H1 (cell line): Measurements from ENCODE around the gene PIAS3. TPM values are rescaled to one million over a fixed set of nuclear protein-coding genes. Genes with fewer than 3 reads are reported as not detected.
A peak's percentile ranks its signal among the peaks of the same experiment; 100 is the strongest.

Experiments used
- CTCF ChIA-PET: fragments of 300-600 bp; sonication (Branson Sonifier 250); formaldehyde crosslinking; loops from one replicate; lab custom pipeline; 2021; ENCODE audit not compliant: partially characterized antibody; lab: Charles Lee
- POLR2A ChIA-PET: fragments of 300-600 bp; sonication (Branson Sonifier 250); formaldehyde crosslinking; loops from one replicate; lab custom pipeline; 2021; ENCODE audit warnings: inconsistent platforms; ENCODE audit not compliant: partially characterized antibody; lab: Charles Lee
- DNase-seq, 2 experiments: peaks; one replicate each; pipeline versions ENCODE4 v3.0.0 to v3.0.0-alpha.2; 2010 to 2022; ENCODE audit warnings: low spot score in 2 of 2, low read depth in 1 of 2, mixed read lengths in 1 of 2
- FAIRE-seq: peaks from 2 replicates; lab custom pipeline; 2011; peaks lifted over from hg19 to GRCh38; lab: Jason Lieb, UNC
- H2AFZ ChIP-seq: 2 replicates; pipeline ENCODE4 v1.8.1; 2012; ENCODE audit warnings: low read length, inconsistent platforms
- H2AK5ac ChIP-seq: 2 replicates; pipeline ENCODE4 v1.6.1; 2013; ENCODE audit warnings: low read depth, low read length
- H2BK120ac ChIP-seq: replicated peaks from 2 replicates; pipeline ENCODE3; 2013; ENCODE audit warnings: low read depth, low read length, inconsistent platforms
- H2BK12ac ChIP-seq: 2 replicates; pipeline ENCODE4 v1.6.1; 2013; ENCODE audit warnings: low read depth, low read length
- H2BK15ac ChIP-seq: 2 replicates; pipeline ENCODE4 v1.6.1; 2013; ENCODE audit warnings: low read length
- H2BK20ac ChIP-seq: 2 replicates; pipeline ENCODE4 v1.6.1; 2013; ENCODE audit warnings: low read length
- H2BK5ac ChIP-seq: 2 replicates; pipeline ENCODE4 v1.6.1; 2013; ENCODE audit warnings: low read depth, low read length
- H3K14ac ChIP-seq: 2 replicates; pipeline ENCODE4 v1.6.1; 2013; ENCODE audit warnings: inconsistent platforms; ENCODE audit not compliant: insufficient read length
- H3K18ac ChIP-seq: 2 replicates; pipeline ENCODE4 v1.6.1; 2013; ENCODE audit warnings: low read length; ENCODE audit errors: extremely low read depth
- H3K23ac ChIP-seq: 2 replicates; pipeline ENCODE4 v1.6.1; 2013; ENCODE audit warnings: inconsistent platforms; ENCODE audit not compliant: insufficient read length
- H3K23me2 ChIP-seq: 2 replicates; pipeline ENCODE4 v1.6.1; 2013; ENCODE audit warnings: low read depth, low read length
- H3K27ac ChIP-seq: 2 replicates; pipeline ENCODE4 v1.6.1; 2011; ENCODE audit warnings: low read depth, low read length, inconsistent platforms
- H3K27me3 ChIP-seq, 4 experiments: replicated peaks in 1 of 4; 1 replicate in 1 of 4; 2 replicates in 3 of 4; pipeline versions ENCODE4 v1.6.1 to v1.8.1; 2011 to 2013; ENCODE audit warnings: low read length in 3 of 4, mild to moderate bottlenecking in 3 of 4, inconsistent platforms in 2 of 4, mixed read lengths in 2 of 4, moderate library complexity in 1 of 4; ENCODE audit not compliant: control insufficient read depth in 3 of 4, insufficient read depth in 3 of 4; ENCODE audit errors: extremely low read depth in 1 of 4
- H3K36me3 ChIP-seq, 4 experiments: 2 replicates each; pipeline versions ENCODE4 v1.6.1 to v1.8.1; 2011 to 2013; ENCODE audit warnings: mild to moderate bottlenecking in 4 of 4, low read length in 3 of 4, moderate library complexity in 2 of 4, control low read depth in 1 of 4, inconsistent platforms in 1 of 4; ENCODE audit not compliant: insufficient read depth in 4 of 4, control insufficient read depth in 2 of 4
- H3K4ac ChIP-seq: replicated peaks from 2 replicates; pipeline ENCODE3; 2013; ENCODE audit warnings: low read length, low read depth, mixed read lengths, inconsistent platforms; ENCODE audit not compliant: insufficient read length
- H3K4me1 ChIP-seq, 4 experiments: replicated peaks in 1 of 4; 1 replicate in 1 of 4; 2 replicates in 3 of 4; pipeline versions ENCODE4 v1.6.1 to v1.8.1; 2011 to 2013; ENCODE audit warnings: low read length in 3 of 4, inconsistent platforms in 2 of 4, mixed read lengths in 1 of 4; ENCODE audit not compliant: insufficient read depth in 4 of 4, control insufficient read depth in 3 of 4
- H3K4me2 ChIP-seq, 2 experiments: 2 replicates each; pipeline versions ENCODE4 v1.6.1 to v1.8.1; 2011 to 2013; ENCODE audit warnings: low read depth in 2 of 2, low read length in 2 of 2, control low read depth in 1 of 2, inconsistent platforms in 1 of 2, mild to moderate bottlenecking in 1 of 2; ENCODE audit not compliant: insufficient read depth in 1 of 2
- H3K4me3 ChIP-seq, 4 experiments: fragments of 200-600, 300-600 bp in 1 of 4; sonication (generic), shearing (Covaris generic), sonication (Bioruptor Twin) in 1 of 4; 2 replicates each; pipeline versions ENCODE4 v1.5.1 to v1.8.1; 2011 to 2016; ENCODE audit warnings: low read length in 4 of 4, low read depth in 3 of 4, control low read depth in 2 of 4, inconsistent platforms in 2 of 4, mild to moderate bottlenecking in 2 of 4, mixed read lengths in 1 of 4, moderate library complexity in 1 of 4; ENCODE audit not compliant: insufficient read depth in 2 of 4; ENCODE audit errors: extremely low read depth in 1 of 4
- H3K56ac ChIP-seq: replicated peaks from 2 replicates; pipeline ENCODE3; 2013; ENCODE audit warnings: low read depth, mild to moderate bottlenecking, mixed read lengths, low read length, inconsistent platforms; ENCODE audit not compliant: insufficient read length
- H3K79me1 ChIP-seq: 2 replicates; pipeline ENCODE4 v1.6.1; 2013; ENCODE audit warnings: low read depth, low read length, control low read depth
- H3K79me2 ChIP-seq, 2 experiments: 2 replicates each; pipeline versions ENCODE4 v1.6.1 to v1.8.1; 2012 to 2013; ENCODE audit warnings: low read length in 2 of 2, mild to moderate bottlenecking in 2 of 2, inconsistent platforms in 1 of 2; ENCODE audit not compliant: insufficient read depth in 2 of 2, control insufficient read depth in 1 of 2
- H3K9ac ChIP-seq, 4 experiments: replicated peaks in 1 of 4; 1 replicate in 1 of 4; 2 replicates in 3 of 4; pipeline versions ENCODE4 v1.6.1 to v1.8.1; 2011 to 2013; ENCODE audit warnings: low read depth in 3 of 4, low read length in 3 of 4, control low read depth in 2 of 4, mild to moderate bottlenecking in 2 of 4, moderate library complexity in 2 of 4, inconsistent platforms in 1 of 4; ENCODE audit errors: extremely low read depth in 1 of 4
- H3K9me3 ChIP-seq, 2 experiments: 2 replicates each; pipeline versions ENCODE4 v1.6.1 to v1.8.1; 2012 to 2013; ENCODE audit warnings: mild to moderate bottlenecking in 2 of 2, moderate library complexity in 2 of 2, control low read depth in 1 of 2, inconsistent platforms in 1 of 2, low read depth in 1 of 2, low read length in 1 of 2, mixed read lengths in 1 of 2; ENCODE audit not compliant: insufficient read depth in 2 of 2
- H4K20me1 ChIP-seq, 2 experiments: replicated peaks in 1 of 2; 2 replicates each; pipeline versions ENCODE3 to v1.8.1; 2011 to 2013; ENCODE audit warnings: inconsistent platforms in 2 of 2, low read length in 2 of 2, mild to moderate bottlenecking in 1 of 2; ENCODE audit not compliant: insufficient read depth in 2 of 2, control insufficient read depth in 1 of 2
- H4K5ac ChIP-seq: 2 replicates; pipeline ENCODE4 v1.6.1; 2013; ENCODE audit warnings: low read length, low read depth, mixed read lengths, inconsistent platforms; ENCODE audit not compliant: insufficient read length
- H4K8ac ChIP-seq: 2 replicates; pipeline ENCODE4 v1.8.0; 2013; ENCODE audit warnings: mild to moderate bottlenecking, moderate library complexity, low read length, inconsistent platforms; ENCODE audit not compliant: insufficient read depth; ENCODE audit errors: extremely low read depth
- H4K91ac ChIP-seq: replicated peaks from 2 replicates; pipeline ENCODE3; 2013; ENCODE audit warnings: low read length, mixed read lengths, inconsistent platforms; ENCODE audit not compliant: insufficient read length
- GABPA ChIP-seq: IDR thresholded peaks from 2 replicates; pipeline ENCODE4 v1.6.1; 2011; ENCODE audit warnings: mild to moderate bottlenecking, low read length, moderate library complexity, borderline replicate concordance; ENCODE audit not compliant: insufficient read depth
- WGBS, 2 experiments: shearing (Covaris generic) in 1 of 2; methylation state at CpG; one replicate each; pipeline versions ENCODE4 v1.1.6 to v1.1.7; 2013 to 2015; ENCODE audit warnings: low lambda C conversion rate in 2 of 2, mixed read lengths in 2 of 2, inconsistent platforms in 1 of 2, low coverage in 1 of 2, missing lambda C conversion rate in 1 of 2; ENCODE audit not compliant: insufficient replicate concordance in 2 of 2, insufficient coverage in 1 of 2, insufficient read length in 1 of 2; ENCODE audit errors: extremely low coverage in 1 of 2, missing lambda C conversion rate in 1 of 2; 5-methylcytosine and 5-hydroxymethylcytosine counted together
- polyA plus RNA-seq, 7 experiments: library from polyadenylated mRNA; depleted of rRNA in 3 of 7; stranded (reverse) in 5 of 7; unstranded in 2 of 7; fragments of >200 nt in 5 of 7; fragments of 200-250 nt in 2 of 7; gene quantifications; 1 replicate in 5 of 7; 2 replicates in 1 of 7; 4 replicates in 1 of 7; pipeline versions ENCODE4 v1.2.1 to v1.2.3, GENCODE V29; 2011 to 2013; ENCODE audit warnings: missing spikeins in 2 of 7, mixed read lengths in 2 of 7
- total RNA-seq: library from RNA; stranded (reverse); fragmentation: NEBNext Ultra II Directional; extraction: Animal tissue kit (Norgen Biotek cat#: 25700); gene quantifications from 2 replicates; pipeline ENCODE4 v1.2.1, GENCODE V29; 2021

The PIAS3 gene
- total and polyA plus RNA-seq, 2 of the 8 experiments (the other 6 are each of a cell fraction or from before 2014, with no cell fraction given), result 36.7 to 49.9 TPM

DNA sequence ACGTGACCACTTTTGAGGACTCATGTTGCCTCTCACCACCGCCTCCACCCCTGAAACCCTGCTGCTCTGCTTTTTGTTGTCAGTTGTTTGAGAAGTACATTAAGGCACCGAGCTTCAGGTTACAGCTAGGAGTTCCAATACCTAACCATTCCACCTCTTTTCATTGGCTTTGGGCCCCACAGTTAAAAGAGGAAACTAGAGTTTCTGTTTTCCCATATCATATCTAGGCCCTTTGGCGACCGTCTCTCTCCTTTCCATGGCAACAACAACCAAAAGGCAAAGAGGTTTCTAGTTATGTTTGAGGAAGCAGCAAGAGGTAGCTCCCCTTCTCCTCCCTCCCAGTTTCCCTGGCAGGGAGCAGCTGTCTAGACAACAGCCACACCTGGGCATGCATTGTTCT, 20.9 kb upstream of the PIAS3 start:
- H3K79me1 ChIP-seq, result no peaks in the 10 kb centered on the region
- no peak overlapping the region for H2BK120ac ChIP-seq
- no peaks in the 10 kb centered on the region for H3K36me3 ChIP-seq
- H3K14ac ChIP-seq, result no peak overlapping the region
- no peak for DNase-seq
- no peak overlapping the region for H2AK5ac ChIP-seq
- peaks cover 0 to 10% (median 6%) of the 10 kb centered on the region in 4 experiments; a peak in 4 of 7 replicates for H3K4me1 ChIP-seq
- no peak overlapping the region for H2BK5ac ChIP-seq
- no peaks in the 10 kb centered on the region for H3K23me2 ChIP-seq
- no peaks in the 10 kb centered on the region for H3K9me3 ChIP-seq
- H2BK15ac ChIP-seq, result no peak overlapping the region
- peak overlapping the region; percentile 7 to 55; a peak in 2 of 4 replicates for H3K4me2 ChIP-seq
- H4K8ac ChIP-seq, result no peak overlapping the region
- H3K23ac ChIP-seq, result no peak overlapping the region
- H3K4ac ChIP-seq, result no peak overlapping the region
- no peak overlapping the region for H2BK12ac ChIP-seq
- ChIA-PET POLR2A (interaction anchor here (0.9 to 2.7 kb wide), 5 partner anchors 8 to 158 kb away, joined by 3 to 10 read pairs (median 7); partner anchors contain the start of genes PIAS3 and RBM8A), CTCF (interaction anchor here (1.0 to 6.5 kb wide), 9 partner anchors 8 to 97 kb away, joined by 3 to 62 read pairs (median 4); partner anchors contain the start of gene NUDT17)
- no peaks in the 10 kb centered on the region for H4K20me1 ChIP-seq
- no peak for TF ChIP-seq GABPA
- H3K27me3 ChIP-seq, result peaks cover 0 to 12% (median 8%) of the 10 kb centered on the region in 4 experiments; a peak in 6 of 7 replicates
- no peak overlapping the region for H3K27ac ChIP-seq
- H3K56ac ChIP-seq, result no peak overlapping the region
- no peak overlapping the region for H2BK20ac ChIP-seq
- peak overlapping the region; percentile 75; the same call in 1 of the 2 replicates for H2AFZ ChIP-seq
- no peaks in the 10 kb centered on the region for H3K79me2 ChIP-seq
- no peak overlapping the region for H3K4me3 ChIP-seq
- H4K5ac ChIP-seq, result no peak overlapping the region
- WGBS, 2 experiments, result 51% methylated on average over 5 of the region's 5 CpGs; no CpG with 5 or more reads in 1 of the 2 experiments
- no peak overlapping the region for H3K18ac ChIP-seq
- no peak for FAIRE-seq
- H3K9ac ChIP-seq, result no peak overlapping the region
- no peak overlapping the region for H4K91ac ChIP-seq
